Natural killer cell treated with Interleukin-12 subunit alpha and Interleukin-12 subunit beta and Interleukin-15 and Interleukin-18, amount 100 ng/mL, for 72 hours (primary cell): ENCODE data around the gene PLEKHO1. TPM values are rescaled to one million over a fixed set of nuclear protein-coding genes. Genes with fewer than 3 reads are reported as not detected.
"Not testable (repeated sequence)": the region's sequence is repeated elsewhere in the genome, so short reads cannot be mapped to it uniquely, and the experiment has no call there.

Experiments used
- ATAC-seq, 2 donors: fragments of 150-1000 bp; cut with Tn5 transposase in 1 of 2; sonication (Bioruptor Pico), chemical (Tn5 transposase) in 1 of 2; 2 replicates each; pipeline ENCODE4 v1.10.0; 2021
- DNase-seq: peaks from one replicate; pipeline ENCODE4 v3.0.0; 2022; ENCODE audit warnings: low spot score
- H3K27ac Mint-ChIP-seq, 2 donors: 1 replicate in 1 of 2; 2 replicates in 1 of 2; pipeline ENCODE4 v1.8.0; 2022; ENCODE audit warnings: mixed read lengths in 2 of 2, mild to moderate bottlenecking in 1 of 2, moderate library complexity in 1 of 2
- H3K27me3 Mint-ChIP-seq, 2 donors: 1 replicate in 1 of 2; 2 replicates in 1 of 2; pipeline ENCODE4 v1.8.0; 2022; ENCODE audit warnings: mixed read lengths in 2 of 2
- H3K36me3 Mint-ChIP-seq: one replicate; pipeline ENCODE4 v1.8.0; 2022; ENCODE audit warnings: mixed read lengths
- H3K4me1 Mint-ChIP-seq, 2 donors: 1 replicate in 1 of 2; 2 replicates in 1 of 2; pipeline ENCODE4 v1.8.0; 2022; ENCODE audit warnings: low read depth in 2 of 2, mixed read lengths in 2 of 2, mild to moderate bottlenecking in 1 of 2
- H3K4me3 Mint-ChIP-seq: one replicate; pipeline ENCODE4 v1.8.0; 2022; ENCODE audit warnings: mixed read lengths
- H3K9me3 Mint-ChIP-seq: 2 replicates; pipeline ENCODE4 v1.8.0; 2022; ENCODE audit warnings: mixed read lengths
- total RNA-seq, 2 donors: library from RNA; stranded (reverse); gene quantifications; one replicate each; pipeline ENCODE4 v1.2.3, GENCODE V29; 2022

Gene PLEKHO1
- total RNA-seq, 2 donors from 2014 or later, result 40.9 to 65.2 TPM

DNA sequence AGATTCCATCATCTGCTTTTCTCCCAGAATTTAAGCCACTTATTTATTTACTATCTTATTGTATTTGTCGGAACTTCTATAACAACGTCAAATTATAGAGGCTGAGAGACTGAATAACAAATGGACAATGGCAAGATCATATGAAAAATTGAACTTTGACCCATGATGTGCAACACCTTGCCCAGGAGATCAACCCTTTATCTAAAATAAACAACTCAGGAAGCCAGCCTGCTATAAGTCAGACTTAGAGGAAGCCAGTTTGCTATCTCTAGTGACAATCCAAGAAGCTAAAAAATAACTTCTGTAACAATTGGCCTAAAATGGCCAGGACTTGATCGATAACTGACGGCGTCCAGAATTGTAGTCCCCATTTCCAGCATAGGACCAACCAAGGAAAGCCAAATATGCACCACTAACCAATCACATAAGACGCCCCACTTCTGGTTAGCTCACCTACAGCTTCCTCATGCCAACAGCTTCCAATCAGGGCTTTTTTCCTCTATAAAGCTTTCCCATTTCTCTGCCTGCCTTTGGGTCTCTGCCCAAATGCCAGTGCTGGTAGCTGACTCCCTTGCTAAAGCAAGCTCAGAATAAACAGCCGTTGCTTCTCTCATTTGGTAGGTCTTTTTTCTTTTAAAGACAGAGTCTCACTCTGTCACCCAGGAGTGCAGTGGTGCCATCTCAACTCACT is 57.7 kb downstream of the PLEKHO1 start:
- Mint-ChIP-seq H3K36me3 (no peaks in the 10 kb centered on the region), H3K4me3 (no peak overlapping the region), H3K9me3 (no peaks in the 10 kb centered on the region), H3K27me3 (peaks cover 0 to 3% of the 10 kb centered on the region in 2 donors), H3K4me1 (no peaks in the 10 kb centered on the region), H3K27ac (no peak overlapping the region)
- DNase-seq (no peak), ATAC-seq (no peak)

- not testable (repeated sequence) for H3K4me1 Mint-ChIP-seq, H3K27me3 Mint-ChIP-seq, H3K27ac Mint-ChIP-seq
Measured at GRCh38 chr1:150208460-150208859, 58.7 kb downstream of the PLEKHO1 start.

More at GRCh38 chr1:150208460-150208859, 58.7 kb downstream of the PLEKHO1 start:
- not testable (repeated sequence) for H3K36me3 Mint-ChIP-seq, H3K4me3 Mint-ChIP-seq, ATAC-seq, H3K9me3 Mint-ChIP-seq, DNase-seq

Other genes starting within 250 kb of the PLEKHO1 start
- 1 to 10 TPM; 1.4 to 7.4 TPM for gene SV2A, start 232.1 kb upstream of the PLEKHO1 start, total RNA-seq
- 100 to 1,000 TPM in 1 of 2 donors, 10 to 100 TPM in 1; 85.2 to 118 TPM for gene SF3B4, start 222.1 kb upstream of the PLEKHO1 start, total RNA-seq
- gene MTMR11, start 213.0 kb upstream of the PLEKHO1 start, total RNA-seq, result 1 to 10 TPM; 2.6 to 5.6 TPM
- 10 to 100 TPM; 18.9 to 26.4 TPM for gene OTUD7B, start 139.2 kb upstream of the PLEKHO1 start, total RNA-seq
- gene VPS45, start 82.1 kb upstream of the PLEKHO1 start, total RNA-seq, result 10 to 100 TPM; 34.1 to 40.4 TPM
- 100 to 1,000 TPM; 157 to 164 TPM for gene ANP32E, start 86.2 kb downstream of the PLEKHO1 start, total RNA-seq
- not detected for gene CA14, start 107.9 kb downstream of the PLEKHO1 start, total RNA-seq
- 100 to 1,000 TPM; 115 to 140 TPM for gene APH1A, start 119.1 kb downstream of the PLEKHO1 start, total RNA-seq
- gene C1orf54, start 122.9 kb downstream of the PLEKHO1 start, total RNA-seq, result under 1 TPM; 0.45 to 0.59 TPM
- gene CIART, start 132.6 kb downstream of the PLEKHO1 start, total RNA-seq, result 10 to 100 TPM in 1 of 2 donors, 1 to 10 TPM in 1; 2.4 to 10.2 TPM
- gene MRPS21, start 143.9 kb downstream of the PLEKHO1 start, total RNA-seq, result 10 to 100 TPM; 56.5 to 63.0 TPM
- 100 to 1,000 TPM; 136 to 154 TPM for gene PRPF3, start 171.6 kb downstream of the PLEKHO1 start, total RNA-seq
- gene RPRD2, start 214.2 kb downstream of the PLEKHO1 start, total RNA-seq, result 10 to 100 TPM; 23.9 to 24.8 TPM